Left renal cortex interstitium (tissue), 4 donors: ENCODE measurements around the gene CCDC92. TPM values are rescaled to one million over a fixed set of nuclear protein-coding genes. Genes with fewer than 3 reads are reported as not detected.

Experiments
- DNase-seq, 4 donors: peaks; one replicate each; pipeline ENCODE4 v3.0.0-alpha.2; 2013; ENCODE audit warnings: low read depth in 4 of 4, low spot score in 2 of 4, missing footprints in 1 of 4
- polyA plus RNA-seq, 4 donors: library from polyadenylated mRNA; unstranded; fragments of 120-200 nt; gene quantifications; one replicate each; pipeline ENCODE4 v1.2.1, GENCODE V29; 2013; ENCODE audit not compliant: insufficient read length in 4 of 4

CCDC92 gene
- polyA plus RNA-seq, 4 donors = 40.8 to 58.6 (median 48.9) TPM

DNA sequence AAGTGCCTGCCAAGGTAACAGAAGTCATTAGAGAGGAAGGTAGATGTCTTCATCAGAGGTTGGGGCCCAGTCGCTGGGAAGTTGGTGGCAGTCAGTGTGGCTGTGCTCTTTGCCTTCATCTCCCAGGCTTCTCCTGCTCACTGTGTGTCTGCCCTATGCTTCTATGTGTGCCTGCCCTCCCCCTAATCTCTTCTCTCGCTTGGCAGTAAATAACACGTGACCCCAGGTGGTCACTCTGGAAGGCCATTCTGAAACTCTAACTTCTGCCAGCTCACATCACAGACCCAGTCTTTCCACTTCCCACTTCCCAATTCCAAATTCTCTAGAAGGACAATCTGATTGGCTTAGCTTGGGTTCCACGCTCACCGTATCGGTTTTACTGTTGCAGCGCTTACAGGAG lies 9.6 kb upstream of the CCDC92 start:
- no peak for DNase-seq

DNA sequence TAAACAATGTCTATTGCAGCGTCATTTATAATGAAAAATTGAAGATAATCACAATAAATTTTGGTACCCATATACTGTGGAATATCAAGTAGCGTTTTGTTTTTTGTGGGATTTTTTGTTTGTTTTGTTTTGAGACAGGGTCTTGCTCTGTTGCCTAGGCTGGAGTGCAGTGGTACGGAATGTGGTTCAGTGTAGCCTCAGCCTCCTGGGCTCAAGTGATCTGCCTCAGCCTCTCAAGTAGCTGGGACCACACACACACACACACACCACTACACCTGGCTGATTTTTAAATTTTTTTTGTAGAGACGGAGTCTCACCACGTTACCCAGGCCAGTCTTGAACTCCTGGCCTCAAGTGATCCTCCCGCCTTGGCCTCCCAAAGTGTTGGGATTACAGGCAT lies 6.9 kb upstream of the CCDC92 start:
- no peak for DNase-seq

- no peak for DNase-seq
Observed at GRCh38 chr12:123976227-123976826, 3.7 kb upstream of the CCDC92 start.

- DNase-seq = peak in 1 of 4 donors; percentile 28
Observed at GRCh38 chr12:123973552-123974341, 1.1 kb upstream of the CCDC92 start.

GRCh38 chr12:123971770-123972456 lies 718 bp downstream of the CCDC92 start:
- peak in 1 of 4 donors; percentile 41 for DNase-seq

GRCh38 chr12:123971449-123971769 lies 1.2 kb downstream of the CCDC92 start:
- no peak for DNase-seq

- DNase-seq = no peak
Observed at GRCh38 chr12:123967121-123967586, 5.5 kb downstream of the CCDC92 start.

- DNase-seq = no peak
Observed at GRCh38 chr12:123966596-123966995, 6.0 kb downstream of the CCDC92 start.

GRCh38 chr12:123965382-123965781 lies 7.2 kb downstream of the CCDC92 start:
- DNase-seq = no peak

GRCh38 chr12:123963821-123964220 lies 8.8 kb downstream of the CCDC92 start:
- DNase-seq = no peak

DNA sequence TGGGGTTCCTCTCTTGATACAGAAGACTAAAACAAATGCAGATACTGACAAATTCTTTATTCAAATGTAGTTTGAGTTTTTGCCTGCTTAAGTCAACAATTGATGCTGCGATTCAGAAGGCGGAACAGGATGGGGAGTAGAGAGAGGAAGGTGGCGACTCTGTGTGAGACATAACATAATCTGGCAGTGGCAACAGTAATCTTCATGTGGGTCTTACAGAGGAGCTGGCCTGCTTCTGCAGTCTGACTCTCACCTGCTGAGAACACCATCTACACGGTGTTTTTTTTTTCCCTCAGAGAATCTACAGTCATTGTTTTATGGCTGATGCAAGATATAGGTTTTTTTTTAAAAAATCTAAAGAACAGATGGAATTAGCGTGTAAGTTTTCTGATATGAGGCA lies 10.1 kb downstream of the CCDC92 start:
- DNase-seq = no peak

DNA sequence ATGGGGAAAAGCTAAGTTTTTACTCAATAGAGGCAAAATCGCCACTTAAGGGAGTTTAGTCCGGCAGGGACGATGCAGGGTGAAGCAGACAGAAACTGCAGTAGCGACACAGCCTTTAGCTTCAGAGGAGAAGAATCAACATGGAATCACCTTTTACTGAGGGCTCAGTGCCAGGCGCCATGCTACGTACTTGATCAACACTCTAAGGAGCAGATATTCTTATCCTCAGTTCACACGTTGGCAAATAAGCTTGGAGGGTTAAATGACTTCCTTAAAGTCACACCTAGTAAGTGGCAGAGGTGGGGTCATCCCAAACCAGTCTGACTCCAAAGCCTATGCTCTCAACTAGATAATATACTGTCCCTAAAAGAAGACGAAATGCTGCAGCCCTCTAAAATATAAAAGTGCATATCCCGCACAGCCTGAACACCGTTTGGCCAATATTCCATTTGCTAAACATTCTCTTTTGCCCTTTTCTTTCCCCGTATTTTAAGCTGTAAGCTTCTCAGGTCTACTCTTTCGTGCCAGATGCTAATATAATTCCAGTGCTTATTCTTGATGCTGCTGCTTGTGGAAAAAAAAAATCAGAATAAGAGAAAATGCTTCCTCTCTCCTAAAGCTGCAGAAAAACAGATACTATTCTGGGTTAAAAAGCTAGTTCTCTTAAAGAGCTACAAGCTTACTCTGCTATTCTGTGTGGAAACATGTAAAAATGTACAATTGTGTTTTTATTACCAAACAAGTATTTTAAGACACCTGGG lies 10.9 kb downstream of the CCDC92 start:
- no peak for DNase-seq

DNA sequence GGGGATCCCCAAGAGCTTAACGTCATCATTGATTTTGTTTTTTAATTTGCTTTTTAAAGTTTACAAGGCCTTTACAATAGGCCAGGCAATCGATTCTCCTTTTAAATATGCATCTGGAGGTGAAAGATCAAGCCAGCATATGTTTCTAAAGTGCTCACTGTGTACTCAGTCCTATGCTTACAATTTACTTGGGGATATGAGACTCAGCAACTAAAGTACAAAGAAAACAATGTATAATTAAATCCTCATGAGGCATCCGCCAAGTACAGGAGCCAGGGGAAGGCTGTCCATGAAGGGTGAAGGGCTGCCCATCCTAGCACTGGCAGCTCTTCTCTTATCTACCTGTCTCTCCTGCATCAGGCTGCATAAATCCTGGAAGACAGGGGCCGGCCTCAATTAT lies 11.8 kb downstream of the CCDC92 start:
- no peak for DNase-seq

GRCh38 chr12:123960029-123960735 lies 12.4 kb downstream of the CCDC92 start:
- DNase-seq = no peak

- DNase-seq = no peak
Observed at GRCh38 chr12:123958876-123959275, 13.8 kb downstream of the CCDC92 start.

DNA sequence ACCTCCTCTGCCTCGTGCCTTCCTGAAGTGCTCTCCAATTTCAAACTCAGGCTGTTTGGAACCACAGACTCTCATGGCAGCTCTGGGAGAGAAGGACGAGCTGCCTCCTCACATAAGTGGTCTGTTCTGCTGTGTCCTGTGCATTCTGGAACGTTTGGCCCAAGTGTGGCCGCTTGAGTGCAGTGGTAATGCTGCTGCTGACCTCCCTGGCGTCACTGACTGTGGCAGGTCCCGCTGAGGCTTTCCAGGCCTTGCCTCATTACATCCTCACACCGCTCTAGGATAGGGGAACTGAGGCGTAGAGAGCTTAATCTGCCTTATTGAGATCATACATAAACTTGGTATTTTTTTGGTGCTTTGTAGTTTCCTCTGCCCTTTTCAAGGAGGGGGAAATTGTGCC lies 14.2 kb downstream of the CCDC92 start:
- DNase-seq = no peak

DNA sequence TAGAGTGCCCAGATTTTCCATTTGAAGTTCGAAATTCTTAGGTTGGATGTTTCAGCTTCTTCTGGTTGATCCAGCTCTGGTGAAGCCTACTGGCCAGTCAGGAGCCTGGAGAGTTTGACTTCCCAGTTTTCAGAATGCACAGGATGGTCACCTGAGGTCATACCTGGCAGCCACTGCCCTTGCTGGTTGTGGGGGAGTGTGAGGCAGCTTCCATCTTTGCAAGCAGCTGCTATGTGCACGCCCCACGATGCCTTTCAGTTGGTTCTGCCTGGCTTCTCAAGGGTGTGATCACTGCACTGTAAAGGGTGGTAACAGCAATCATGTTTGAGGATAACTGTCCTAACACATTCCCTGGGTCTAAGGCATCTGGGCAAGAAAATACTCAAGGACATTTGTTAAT lies 15.4 kb downstream of the CCDC92 start:
- no peak for DNase-seq

DNA sequence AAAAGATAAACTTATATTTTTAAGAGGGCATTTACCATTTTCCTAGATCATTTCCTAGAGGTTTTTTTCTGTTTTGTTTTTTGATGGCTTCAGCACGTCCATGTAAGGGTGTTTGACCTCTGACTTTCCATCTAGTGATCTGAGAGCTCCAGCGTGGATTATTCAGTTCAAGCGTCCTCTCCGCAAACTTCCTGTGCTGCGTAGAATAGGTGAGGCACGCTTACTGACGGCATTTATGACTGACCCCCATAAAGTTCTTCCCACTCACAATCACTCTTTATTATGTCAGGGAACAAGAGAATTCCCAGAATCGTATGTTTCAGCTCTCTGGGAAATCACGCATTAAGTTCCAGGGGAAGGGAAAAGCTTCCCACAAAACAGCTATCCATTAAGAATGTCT lies 16.4 kb downstream of the CCDC92 start:
- DNase-seq = no peak

GRCh38 chr12:123954647-123955350 lies 17.8 kb downstream of the CCDC92 start:
- no peak for DNase-seq

- DNase-seq = no peak
Observed at GRCh38 chr12:123952037-123952436, 20.6 kb downstream of the CCDC92 start.
